Middle frontal gyrus (tissue), 1 donor: ENCODE results near the gene TGIF1.

Source experiments
- DNase-seq: peaks from one replicate; pipeline ENCODE4 v3.0.0-alpha.2; 2015; ENCODE audit warnings: low spot score; ENCODE audit errors: extremely low spot score

TGIF1 gene

DNA sequence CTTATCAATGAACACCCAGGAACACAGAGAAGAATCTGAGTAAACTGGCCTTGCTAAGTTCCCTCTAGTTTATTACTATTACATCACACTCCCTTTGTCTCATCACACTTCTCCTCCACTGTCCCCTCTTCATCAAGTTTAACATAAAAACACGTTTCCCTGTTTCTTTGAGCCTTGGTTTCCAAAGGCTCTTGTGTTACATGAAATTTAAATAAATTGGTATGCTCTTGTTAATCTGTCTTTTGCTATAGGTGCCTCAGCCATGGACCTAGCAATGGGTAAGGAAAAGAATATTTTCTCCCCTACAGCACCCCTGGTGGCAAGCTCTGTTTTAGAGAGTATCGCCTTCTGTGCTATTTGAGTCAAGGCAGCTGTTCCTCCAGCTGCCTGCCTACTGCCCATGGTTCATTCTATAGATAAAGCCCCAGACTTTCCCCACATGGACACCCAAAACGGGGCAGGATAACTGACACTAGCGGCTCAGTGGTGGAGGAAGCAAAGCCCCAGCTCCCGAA, 31.8 kb downstream of the TGIF1 start:
- no peak for DNase-seq

DNA sequence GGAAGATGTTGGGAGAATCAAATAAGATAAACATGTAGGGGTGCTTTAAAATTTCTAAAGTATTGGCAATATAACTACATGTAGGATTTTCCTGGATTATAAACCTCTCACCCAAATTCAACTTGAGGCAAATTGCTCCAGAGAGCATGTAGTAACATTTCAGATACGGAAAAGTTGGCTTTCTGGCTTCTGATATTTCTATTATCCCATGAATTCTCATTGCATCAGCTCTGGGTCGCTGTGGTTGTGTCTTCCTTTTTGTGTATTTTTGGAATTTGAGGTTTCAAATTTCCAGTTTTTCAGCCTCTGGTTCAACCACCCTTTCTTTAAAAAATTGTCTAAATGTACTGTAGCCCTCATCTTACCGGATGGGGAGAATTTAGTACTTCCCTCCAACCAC, 32.3 kb downstream of the TGIF1 start:
- DNase-seq = no peak

DNA sequence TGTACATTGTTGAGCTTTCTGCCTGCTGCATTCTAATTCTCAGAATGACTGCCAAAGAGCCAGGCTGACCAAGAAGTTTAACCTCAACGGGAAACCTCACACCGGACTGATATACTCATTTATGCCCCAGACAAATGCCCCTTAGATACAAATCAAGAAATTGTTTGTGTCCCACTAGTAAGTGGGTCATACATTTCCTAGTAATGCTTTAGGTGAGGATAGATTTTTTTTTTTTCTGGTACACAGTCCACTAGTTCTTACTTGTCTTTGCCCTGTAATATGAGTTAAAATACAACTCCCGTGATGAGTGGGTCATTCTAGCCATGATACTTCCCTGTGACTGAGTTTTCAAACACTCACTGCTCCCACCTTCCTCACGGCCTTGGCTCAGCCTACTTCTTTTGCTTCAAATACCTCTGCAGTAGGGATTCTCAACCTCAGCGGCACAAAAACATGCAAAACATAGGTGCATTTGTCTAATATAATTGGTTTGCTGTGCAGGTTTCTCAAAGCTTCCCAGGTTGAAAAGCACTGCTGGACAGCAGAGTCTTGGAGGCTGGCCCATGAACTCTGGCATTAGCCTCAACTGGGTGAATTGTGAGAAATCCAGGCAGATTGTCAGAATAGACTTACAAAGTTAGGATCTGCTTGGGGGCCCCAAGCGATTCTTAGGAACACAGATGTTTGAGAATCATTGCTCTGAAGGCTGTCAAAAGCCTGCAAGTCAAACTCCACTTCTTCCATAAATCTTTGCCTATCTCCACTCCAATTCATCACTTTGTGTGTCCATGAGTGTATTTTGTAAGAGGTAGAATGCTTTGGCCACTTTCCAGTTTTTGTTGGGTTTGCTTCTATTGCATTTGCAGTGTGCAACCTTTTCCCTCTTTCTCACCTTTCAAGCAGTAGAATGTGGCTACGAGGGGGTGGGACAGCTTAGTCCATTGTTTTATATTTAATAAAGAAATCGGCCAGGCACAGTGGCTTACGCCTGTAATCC, 35.5 kb downstream of the TGIF1 start:
- DNase-seq = no peak

DNA sequence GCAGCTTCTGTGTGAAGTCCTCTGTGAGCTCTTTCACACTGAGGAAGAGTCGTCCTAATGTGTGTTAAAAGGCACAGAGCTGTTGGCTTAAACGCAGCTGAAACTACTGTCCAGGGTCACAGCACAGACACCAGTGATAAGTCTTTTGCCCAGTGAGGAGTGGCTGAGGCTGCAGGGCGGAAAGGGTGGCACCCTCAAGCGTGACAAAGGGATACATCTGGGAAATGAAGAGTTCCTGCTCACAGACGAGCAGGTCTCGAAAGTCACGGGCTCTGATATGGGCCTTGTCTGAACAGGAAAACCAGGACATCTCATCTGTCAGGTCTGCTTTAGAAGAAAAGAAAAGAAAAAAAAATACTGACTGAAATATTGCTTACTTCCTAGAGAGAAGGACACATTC, 36.5 kb downstream of the TGIF1 start:
- no peak for DNase-seq

DNA sequence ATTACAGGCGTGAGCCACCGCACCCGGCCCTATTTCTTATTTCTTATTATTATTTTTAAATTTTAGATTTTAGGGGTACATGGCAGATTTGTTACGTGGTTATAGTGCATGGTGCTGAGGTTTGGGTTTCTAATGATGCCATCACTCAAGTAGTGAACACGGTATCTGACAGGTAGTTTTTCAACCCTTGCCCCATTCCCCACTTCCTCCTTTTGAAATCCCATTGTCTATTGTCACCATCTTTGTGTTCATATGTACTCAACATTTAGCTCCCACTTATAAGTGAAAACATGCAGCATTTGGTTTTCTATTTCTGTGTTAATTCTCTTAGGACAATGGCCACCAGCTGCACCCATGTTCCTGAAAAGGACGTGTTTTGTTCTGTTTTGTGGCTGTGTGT, 39.5 kb downstream of the TGIF1 start:
- DNase-seq = no peak

DNA sequence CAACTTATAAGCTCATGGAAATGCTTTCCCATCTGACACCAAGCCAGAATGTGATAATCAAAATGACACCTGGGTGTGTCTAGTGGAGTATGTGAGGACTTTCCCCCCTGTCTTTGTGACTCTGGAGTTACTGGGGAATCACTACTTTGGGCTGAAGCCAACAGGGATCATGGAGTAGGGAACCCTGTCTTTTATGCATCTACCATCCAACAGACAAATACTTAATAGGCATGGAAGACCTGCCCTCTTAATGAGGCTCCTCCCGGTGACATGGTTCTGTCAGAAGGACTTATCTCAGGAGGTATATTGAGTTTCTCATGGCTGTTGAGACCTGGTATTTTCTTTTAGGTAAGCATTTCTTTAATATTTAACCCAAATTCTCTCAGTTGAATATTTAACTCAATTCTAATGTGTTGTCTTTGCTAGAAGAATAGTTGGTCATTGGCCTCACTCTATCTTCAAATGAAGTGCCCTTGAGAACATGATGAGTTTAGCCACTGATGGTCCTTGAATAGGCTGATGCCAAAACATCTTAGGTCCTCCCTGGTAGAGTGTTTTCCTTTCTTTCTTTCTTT, 42.1 kb downstream of the TGIF1 start:
- DNase-seq = no peak

DNA sequence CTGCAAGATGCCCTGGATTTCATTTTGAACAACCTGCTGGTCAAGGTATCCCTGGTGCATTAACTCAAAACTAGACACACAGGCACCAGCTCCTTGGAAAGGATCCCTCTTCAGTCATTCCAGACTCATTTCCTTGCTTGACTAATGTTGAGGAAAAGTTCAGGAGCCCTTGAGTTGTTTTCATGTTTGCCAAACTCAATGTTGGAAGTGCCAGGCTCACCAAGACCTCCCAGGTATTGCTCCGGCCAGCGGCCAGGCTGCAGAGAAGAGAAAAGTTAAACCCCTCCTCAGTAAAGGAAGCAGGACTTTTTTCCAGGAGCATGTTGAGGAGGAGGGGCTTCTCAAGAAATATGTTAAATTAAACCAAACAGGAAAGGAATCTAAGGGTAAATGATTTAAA, 42.7 kb downstream of the TGIF1 start:
- DNase-seq = no peak

DNA sequence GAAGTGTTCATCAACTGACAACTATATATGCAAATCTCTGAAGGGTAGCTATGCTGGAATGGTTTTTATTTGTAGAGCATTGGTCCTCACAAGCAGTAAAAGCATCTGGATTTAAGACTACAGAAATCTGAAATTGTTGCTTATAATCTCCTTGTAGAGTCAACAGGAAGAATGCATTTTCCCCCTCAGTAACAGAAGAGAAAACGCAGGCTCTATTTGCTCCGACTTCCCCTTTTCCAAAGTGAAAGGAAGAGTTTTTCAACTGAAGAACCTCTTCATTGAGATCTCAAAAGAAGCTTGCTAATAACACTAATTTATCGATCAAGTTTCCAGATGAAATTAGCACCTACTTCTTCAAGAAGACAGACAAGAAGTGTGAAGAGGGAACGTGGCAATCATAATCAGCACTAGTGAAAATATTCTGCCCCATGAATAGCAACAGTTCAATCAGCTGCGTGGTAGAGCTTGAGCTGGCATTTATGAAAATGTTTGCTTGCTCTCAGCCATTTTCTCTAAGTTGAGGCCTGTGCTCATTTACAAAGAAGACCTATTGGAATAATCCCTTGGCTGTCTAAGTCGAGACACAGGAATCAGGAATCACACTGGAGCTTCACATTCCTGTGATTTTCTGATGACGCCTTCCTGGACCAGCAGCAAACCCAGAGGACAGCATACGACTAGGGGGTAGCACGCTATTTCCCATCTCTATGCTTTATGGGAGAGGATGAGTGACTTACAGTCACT, 43.7 kb downstream of the TGIF1 start:
- no peak for DNase-seq

DNA sequence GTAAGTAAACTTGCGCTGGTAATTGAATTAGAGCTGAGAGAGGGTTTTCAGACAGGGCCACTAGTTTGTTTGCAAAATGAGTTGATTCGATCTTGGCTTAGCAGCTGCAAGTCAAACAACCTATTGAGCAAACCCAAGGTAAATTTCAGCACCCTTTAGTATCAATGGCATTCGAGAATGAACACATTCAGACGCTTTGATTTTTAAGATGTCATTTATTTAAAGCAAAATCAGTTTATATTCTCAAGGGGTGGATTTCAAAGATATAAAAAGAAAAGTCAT, 44.2 kb downstream of the TGIF1 start:
- no peak for DNase-seq

DNA sequence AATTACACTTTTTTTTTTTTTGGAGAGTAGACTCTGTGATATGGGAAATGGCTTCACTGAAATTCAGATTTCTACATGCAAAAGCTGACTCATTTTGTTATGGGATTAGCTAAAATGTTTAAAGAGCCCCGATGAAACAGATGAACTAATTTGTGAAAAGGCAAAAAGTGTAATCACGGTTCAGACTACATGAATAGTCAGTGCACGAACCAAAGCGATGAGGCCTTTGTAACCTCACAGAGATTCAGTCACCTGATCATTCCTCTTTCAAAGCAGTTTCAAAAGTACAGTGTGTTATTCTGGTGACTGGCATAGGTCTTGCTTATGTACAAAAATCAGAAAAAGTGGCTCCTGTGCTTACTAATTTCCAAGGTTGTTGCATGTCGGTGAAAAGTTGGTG, 44.6 kb downstream of the TGIF1 start:
- DNase-seq = no peak

DNA sequence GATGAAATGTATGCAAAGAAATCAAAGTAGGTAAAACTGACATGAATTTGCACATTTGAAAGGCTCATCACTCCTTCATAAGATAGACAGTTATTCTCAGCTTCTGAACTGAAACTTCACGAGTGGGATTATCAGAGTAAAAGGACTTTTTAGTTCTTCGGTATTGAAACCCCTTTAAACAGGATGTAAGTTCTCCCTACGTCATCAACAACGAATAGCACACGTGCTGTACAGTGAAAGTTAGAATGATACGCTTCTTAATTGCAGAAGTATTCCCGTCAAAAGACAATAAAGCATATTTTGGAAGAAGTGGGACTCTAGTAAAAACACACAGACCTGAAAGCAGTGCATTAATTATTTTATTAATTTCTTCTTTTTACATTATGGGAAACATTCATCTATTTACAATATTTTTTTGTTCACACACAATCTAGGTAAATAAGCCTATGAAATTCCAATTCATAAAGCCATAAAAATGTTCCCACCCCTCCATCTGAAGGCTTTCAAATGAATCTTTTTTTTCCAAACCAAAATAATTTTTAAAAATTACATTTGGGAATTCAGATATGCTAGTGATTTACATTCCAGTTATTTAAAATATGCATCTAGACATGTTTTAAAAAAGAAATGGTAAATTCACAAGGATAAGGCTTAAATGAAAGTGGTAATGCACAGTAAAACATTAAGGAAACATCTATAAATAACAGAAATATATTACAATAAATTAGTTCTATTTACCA, 45.9 kb downstream of the TGIF1 start:
- no peak for DNase-seq

DNA sequence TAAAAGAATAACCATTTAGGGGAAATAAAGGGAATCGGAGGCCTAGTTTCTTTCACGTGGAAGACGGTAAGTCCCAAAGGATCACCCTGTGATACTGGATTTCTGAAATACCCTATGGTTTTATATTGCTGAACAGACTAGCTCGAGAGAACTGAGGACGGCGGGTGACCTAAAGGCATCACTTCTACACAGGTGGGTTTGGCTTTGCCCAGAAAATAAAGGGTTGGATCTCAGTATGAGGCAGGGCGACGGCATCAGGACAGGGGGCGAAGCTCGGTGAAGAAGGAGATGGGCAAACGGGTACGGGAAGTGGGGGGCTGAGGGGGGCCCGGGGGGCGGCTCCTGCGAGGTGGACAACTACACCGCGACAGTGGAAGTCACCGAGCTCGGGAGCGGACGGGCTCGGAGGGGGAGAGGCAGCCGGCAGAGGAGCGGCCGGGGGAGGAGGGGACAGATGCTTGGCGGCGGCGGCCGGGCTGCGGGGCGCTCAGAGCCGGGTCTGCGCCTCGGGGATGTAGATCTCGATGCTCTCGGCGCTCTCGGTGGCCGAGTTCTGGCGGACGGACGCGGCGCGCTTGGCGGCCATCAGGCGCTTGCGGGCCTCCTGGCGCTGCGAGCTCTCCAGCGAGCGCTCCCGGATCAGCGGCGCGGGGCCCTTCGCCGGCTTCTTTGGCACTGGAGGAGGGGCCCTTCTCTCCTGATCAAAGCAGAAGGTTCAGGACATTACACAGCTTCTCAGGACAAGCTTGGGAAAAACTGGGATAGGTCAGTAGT, 48.9 kb downstream of the TGIF1 start:
- DNase-seq = no peak

DNA sequence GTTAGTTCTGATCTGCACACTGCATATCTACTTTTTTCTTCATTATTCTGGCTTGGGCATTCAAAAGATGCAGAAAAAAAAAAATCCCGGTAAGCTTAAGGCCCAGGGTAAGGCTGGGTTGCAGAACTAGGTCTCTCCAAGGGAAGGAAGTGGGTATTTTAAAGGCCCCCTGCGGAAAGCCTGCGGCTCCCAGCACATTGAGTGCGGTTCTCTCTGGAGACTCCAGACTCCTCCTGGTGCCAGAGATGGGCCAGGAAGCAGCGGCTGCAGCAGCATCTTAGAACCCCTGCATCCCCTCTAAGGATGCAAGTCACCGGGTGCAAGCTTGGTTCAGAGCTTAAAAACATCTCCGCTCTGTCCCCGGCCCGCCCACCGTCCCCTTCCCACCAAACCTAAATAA, 49.5 kb downstream of the TGIF1 start:
- DNase-seq = no peak

DNA sequence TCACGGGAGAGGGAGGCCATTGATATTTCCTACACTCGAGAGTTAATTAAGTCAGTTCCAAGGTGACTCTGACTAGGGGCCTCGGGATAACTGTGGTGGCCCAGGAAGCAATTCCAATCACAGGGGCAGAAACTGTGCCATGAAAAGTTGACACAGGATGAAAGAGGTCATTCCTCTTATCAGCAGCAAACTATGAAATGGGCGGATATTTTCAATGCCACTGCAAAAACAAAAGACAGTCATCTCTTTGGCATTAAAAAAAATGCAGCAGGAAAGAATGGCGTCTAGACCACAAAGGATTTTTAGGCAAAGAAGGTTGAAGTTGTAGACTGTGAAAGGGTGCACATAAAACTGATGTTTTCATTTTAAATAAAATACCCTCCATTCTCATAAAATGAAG, 50.0 kb downstream of the TGIF1 start:
- no peak for DNase-seq

DNA sequence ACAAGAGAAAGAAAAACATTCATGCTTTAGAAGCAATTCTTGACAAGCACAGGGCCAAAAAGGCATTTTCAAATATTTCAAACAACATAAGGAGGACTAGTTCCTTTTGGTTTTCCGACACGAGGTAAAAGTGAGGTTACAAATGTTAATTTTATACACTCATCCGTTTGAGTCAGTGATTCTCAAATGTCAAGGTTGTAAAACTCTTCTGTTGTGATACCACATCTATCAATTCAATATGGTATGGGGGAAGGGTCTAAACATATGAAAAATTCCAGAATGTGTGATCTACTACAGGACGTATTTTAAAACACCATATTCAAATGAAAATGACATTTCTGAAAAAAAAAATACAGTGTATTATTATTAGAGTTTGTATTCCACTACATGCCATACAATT, 52.7 kb downstream of the TGIF1 start:
- DNase-seq = no peak

DNA sequence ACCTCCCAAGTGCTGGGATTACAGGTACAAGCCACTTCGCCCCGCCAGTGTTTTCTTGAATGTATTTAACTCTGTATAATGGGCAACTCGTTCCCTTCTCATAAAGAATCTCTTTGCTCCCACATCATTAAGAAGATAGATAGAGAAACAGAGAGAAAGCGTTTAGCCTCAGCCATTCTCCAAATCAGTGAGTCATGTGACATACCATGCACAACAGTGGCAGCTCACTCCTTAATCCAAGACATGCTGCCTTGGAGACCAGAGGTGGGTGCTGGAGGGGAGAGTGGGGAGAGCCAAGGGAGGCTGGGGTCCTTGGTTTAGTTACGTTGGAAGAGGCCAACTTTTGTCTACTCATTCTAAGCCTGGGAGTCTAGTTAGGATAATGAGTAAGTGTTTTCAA, 54.7 kb downstream of the TGIF1 start:
- no peak for DNase-seq

DNA sequence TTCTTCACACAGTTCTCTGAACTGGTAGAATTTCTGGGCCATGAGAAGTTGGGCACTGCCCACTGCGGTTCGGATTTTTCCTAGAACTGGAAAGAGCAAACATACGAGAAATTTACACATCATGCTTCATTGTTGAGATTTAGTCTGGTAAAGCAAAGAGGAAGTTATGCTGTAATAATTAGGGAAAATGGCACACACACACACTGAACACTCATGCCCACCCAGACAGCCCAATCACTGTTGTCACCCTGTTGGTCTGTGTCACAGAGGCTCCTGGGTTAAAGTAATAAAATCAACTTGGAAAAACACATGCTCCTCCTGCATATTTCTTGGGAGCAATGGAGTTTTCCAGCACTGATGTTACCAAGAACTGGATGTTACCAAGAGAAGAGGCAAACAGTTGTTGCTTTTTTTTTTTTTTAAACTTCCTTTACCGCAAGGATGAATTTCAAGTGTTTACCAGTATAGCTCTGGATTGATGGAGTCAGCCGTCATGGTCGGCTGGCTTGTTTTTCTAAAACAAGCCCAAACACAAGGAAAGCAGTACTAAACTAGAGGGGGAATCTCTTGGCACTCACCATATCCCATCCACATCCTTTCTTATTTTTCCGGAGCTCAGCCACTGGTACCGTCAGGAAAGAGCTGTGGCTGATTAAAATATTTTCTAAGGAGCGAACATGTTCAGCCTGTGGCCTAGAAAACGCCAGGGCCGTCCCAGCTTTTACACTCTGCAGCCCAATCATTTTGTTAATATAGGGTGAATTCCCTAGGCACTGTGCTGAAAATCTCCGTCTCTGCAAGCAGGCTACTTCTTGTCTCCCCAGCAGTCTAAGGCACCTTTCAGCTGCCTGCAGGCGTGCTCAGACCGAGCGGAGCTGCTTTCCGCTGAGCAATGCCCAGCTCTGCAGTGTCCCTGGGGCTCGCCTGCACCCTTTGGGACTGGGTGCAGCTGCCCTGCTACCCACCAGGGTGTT, 58.9 kb downstream of the TGIF1 start:
- DNase-seq = no peak
